ENCODE data around the gene TLE3. TPM values are rescaled to one million over a fixed set of nuclear protein-coding genes. Genes with fewer than 3 reads are reported as not detected.

The TLE3 gene
- total RNA-seq, 4 donors from 2014 or later: 130 to 176 (median 140) TPM

- H3K36me3 ChIP-seq: peaks cover 4 to 82% (median 6%) of the 10 kb centered on the region in 3 donors
- TF ChIP-seq CTCF (IDR thresholded peaks at IDR 0.05) (no peak), POLR2A (IDR thresholded peaks at IDR 0.05) (no peak)
- no peaks in the 10 kb centered on the region for H3K27me3 ChIP-seq
These were observed 38.1 kb downstream of the TLE3 start for GRCh38 chr15:70059476-70060213.

GRCh38 chr15:70058642-70059360 lies 38.9 kb downstream of the TLE3 start:
- DNase-seq: peak in 2 of 3 donors; percentile 28 to 36
- TF ChIP-seq CTCF (IDR thresholded peaks at IDR 0.05) (no peak), POLR2A (IDR thresholded peaks at IDR 0.05) (no peak)
- peaks cover 4 to 83% (median 7%) of the 10 kb centered on the region in 3 donors for H3K36me3 ChIP-seq
- H3K4me1 ChIP-seq: peaks cover 0 to 22% (median 10%) of the 10 kb centered on the region in 4 donors
- H3K27ac ChIP-seq: no peak overlapping the region
- no peaks in the 10 kb centered on the region for H3K9me3 ChIP-seq
- H3K4me3 ChIP-seq: no peak overlapping the region
- no peaks in the 10 kb centered on the region for H3K27me3 ChIP-seq

More at GRCh38 chr15:70059476-70060213, 38.1 kb downstream of the TLE3 start:
- DNase-seq: peak in 2 of 3 donors; percentile 33 to 41
- no peaks in the 10 kb centered on the region for H3K9me3 ChIP-seq
- no peak overlapping the region for H3K27ac ChIP-seq
- H3K4me3 ChIP-seq: no peak overlapping the region
- peaks cover 0 to 31% (median 10%) of the 10 kb centered on the region in 4 donors for H3K4me1 ChIP-seq

- H3K36me3 ChIP-seq: peaks cover 4 to 89% (median 7%) of the 10 kb centered on the region in 3 donors
- H3K4me1 ChIP-seq: peaks cover 0 to 15% (median 10%) of the 10 kb centered on the region in 4 donors
- no peak overlapping the region for H3K4me3 ChIP-seq
- H3K27ac ChIP-seq: no peak overlapping the region
- TF ChIP-seq POLR2A (IDR thresholded peaks at IDR 0.05): no peak
- no peak for TF ChIP-seq CTCF (IDR thresholded peaks at IDR 0.05)
- H3K9me3 ChIP-seq: no peaks in the 10 kb centered on the region
- DNase-seq: peak in 2 of 3 donors; percentile 31 to 37
- no peaks in the 10 kb centered on the region for H3K27me3 ChIP-seq
These were observed 39.6 kb downstream of the TLE3 start for GRCh38 chr15:70057931-70058641.

GRCh38 chr15:70056091-70056680 lies 41.5 kb downstream of the TLE3 start:
- TF ChIP-seq POLR2A (IDR thresholded peaks at IDR 0.05): no peak
- no peak for TF ChIP-seq CTCF (IDR thresholded peaks at IDR 0.05)
- Histone ChIP-seq H3K4me3 (no peak overlapping the region), H3K36me3 (peaks cover 4 to 100% (median 7%) of the 10 kb centered on the region in 3 donors), H3K27me3 (no peaks in the 10 kb centered on the region), H3K9me3 (no peaks in the 10 kb centered on the region), H3K4me1 (peaks cover 0 to under 1% (median 0%) of the 10 kb centered on the region in 4 donors), H3K27ac (no peak overlapping the region)
- peak in 2 of 3 donors; percentile 31 to 40 for DNase-seq

- DNase-seq: peak in 2 of 3 donors; percentile 40 to 41
- TF ChIP-seq CTCF (IDR thresholded peaks at IDR 0.05): no peak
- TF ChIP-seq POLR2A (IDR thresholded peaks at IDR 0.05): no peak
- peaks cover 2 to 100% (median 4%) of the 10 kb centered on the region in 3 donors for H3K36me3 ChIP-seq
- H3K27me3 ChIP-seq: no peaks in the 10 kb centered on the region
- no peak overlapping the region for H3K4me3 ChIP-seq
- H3K27ac ChIP-seq: no peak overlapping the region
- no peaks in the 10 kb centered on the region for H3K9me3 ChIP-seq
- no peaks in the 10 kb centered on the region for H3K4me1 ChIP-seq
These were observed 42.1 kb downstream of the TLE3 start for GRCh38 chr15:70055601-70056051.

Measured in Peyer's patch (tissue), 4 donors.